ENCODE measurements around the gene CCDC43. TPM values are rescaled to one million over a fixed set of nuclear protein-coding genes. Genes with fewer than 3 reads are reported as not detected.

The CCDC43 gene
- total and polyA plus RNA-seq, 2 of the 8 experiments (the other 6 are each of a cell fraction or from before 2014, with no cell fraction given) = 4.9 to 38.1 TPM

DNA sequence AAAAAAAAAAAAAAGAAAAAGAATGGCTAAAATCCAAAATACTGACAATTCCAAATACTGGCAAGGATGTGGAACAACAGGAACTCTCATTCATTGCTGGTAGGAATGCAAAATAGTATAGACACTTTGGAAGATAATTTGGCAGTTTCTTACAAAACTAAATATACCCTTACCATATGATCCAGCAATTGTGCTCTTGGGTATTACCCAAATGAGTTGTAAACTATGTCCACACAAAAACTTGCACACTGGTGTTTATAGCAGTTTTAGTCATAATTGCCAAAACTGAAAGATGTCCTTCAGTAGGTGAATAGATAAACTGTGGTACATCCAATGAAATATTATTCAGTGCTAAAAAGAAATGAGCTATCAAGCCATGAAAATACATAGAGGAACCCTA, 41.8 kb downstream of the CCDC43 start (continued):
- TF ChIP-seq, protein P1, sequence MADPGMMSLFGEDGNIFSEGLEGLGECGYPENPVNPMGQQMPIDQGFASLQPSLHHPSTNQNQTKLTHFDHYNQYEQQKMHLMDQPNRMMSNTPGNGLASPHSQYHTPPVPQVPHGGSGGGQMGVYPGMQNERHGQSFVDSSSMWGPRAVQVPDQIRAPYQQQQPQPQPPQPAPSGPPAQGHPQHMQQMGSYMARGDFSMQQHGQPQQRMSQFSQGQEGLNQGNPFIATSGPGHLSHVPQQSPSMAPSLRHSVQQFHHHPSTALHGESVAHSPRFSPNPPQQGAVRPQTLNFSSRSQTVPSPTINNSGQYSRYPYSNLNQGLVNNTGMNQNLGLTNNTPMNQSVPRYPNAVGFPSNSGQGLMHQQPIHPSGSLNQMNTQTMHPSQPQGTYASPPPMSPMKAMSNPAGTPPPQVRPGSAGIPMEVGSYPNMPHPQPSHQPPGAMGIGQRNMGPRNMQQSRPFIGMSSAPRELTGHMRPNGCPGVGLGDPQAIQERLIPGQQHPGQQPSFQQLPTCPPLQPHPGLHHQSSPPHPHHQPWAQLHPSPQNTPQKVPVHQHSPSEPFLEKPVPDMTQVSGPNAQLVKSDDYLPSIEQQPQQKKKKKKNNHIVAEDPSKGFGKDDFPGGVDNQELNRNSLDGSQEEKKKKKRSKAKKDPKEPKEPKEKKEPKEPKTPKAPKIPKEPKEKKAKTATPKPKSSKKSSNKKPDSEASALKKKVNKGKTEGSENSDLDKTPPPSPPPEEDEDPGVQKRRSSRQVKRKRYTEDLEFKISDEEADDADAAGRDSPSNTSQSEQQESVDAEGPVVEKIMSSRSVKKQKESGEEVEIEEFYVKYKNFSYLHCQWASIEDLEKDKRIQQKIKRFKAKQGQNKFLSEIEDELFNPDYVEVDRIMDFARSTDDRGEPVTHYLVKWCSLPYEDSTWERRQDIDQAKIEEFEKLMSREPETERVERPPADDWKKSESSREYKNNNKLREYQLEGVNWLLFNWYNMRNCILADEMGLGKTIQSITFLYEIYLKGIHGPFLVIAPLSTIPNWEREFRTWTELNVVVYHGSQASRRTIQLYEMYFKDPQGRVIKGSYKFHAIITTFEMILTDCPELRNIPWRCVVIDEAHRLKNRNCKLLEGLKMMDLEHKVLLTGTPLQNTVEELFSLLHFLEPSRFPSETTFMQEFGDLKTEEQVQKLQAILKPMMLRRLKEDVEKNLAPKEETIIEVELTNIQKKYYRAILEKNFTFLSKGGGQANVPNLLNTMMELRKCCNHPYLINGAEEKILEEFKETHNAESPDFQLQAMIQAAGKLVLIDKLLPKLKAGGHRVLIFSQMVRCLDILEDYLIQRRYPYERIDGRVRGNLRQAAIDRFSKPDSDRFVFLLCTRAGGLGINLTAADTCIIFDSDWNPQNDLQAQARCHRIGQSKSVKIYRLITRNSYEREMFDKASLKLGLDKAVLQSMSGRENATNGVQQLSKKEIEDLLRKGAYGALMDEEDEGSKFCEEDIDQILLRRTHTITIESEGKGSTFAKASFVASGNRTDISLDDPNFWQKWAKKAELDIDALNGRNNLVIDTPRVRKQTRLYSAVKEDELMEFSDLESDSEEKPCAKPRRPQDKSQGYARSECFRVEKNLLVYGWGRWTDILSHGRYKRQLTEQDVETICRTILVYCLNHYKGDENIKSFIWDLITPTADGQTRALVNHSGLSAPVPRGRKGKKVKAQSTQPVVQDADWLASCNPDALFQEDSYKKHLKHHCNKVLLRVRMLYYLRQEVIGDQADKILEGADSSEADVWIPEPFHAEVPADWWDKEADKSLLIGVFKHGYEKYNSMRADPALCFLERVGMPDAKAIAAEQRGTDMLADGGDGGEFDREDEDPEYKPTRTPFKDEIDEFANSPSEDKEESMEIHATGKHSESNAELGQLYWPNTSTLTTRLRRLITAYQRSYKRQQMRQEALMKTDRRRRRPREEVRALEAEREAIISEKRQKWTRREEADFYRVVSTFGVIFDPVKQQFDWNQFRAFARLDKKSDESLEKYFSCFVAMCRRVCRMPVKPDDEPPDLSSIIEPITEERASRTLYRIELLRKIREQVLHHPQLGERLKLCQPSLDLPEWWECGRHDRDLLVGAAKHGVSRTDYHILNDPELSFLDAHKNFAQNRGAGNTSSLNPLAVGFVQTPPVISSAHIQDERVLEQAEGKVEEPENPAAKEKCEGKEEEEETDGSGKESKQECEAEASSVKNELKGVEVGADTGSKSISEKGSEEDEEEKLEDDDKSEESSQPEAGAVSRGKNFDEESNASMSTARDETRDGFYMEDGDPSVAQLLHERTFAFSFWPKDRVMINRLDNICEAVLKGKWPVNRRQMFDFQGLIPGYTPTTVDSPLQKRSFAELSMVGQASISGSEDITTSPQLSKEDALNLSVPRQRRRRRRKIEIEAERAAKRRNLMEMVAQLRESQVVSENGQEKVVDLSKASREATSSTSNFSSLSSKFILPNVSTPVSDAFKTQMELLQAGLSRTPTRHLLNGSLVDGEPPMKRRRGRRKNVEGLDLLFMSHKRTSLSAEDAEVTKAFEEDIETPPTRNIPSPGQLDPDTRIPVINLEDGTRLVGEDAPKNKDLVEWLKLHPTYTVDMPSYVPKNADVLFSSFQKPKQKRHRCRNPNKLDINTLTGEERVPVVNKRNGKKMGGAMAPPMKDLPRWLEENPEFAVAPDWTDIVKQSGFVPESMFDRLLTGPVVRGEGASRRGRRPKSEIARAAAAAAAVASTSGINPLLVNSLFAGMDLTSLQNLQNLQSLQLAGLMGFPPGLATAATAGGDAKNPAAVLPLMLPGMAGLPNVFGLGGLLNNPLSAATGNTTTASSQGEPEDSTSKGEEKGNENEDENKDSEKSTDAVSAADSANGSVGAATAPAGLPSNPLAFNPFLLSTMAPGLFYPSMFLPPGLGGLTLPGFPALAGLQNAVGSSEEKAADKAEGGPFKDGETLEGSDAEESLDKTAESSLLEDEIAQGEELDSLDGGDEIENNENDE (IDR thresholded peaks at IDR 0.05; ENCODE audit: insufficient replicate concordance, low read length) = no peak
- no peak for TF ChIP-seq POU5F1 (IDR thresholded peaks at IDR 0.05; ENCODE audit: low read depth, low read length)
- TF ChIP-seq CHD1 (IDR thresholded peaks at IDR 0.05; ENCODE audit: low read depth, low read length) = no peak
- no peak for TF ChIP-seq RXRA (IDR thresholded peaks at IDR 0.05; ENCODE audit: insufficient read depth, low read depth, low read length)
- no peak for TF ChIP-seq RBBP5 (IDR thresholded peaks at IDR 0.05; ENCODE audit: borderline replicate concordance, low read depth, low read length)
- no peak for TF ChIP-seq KDM4A (IDR thresholded peaks at IDR 0.05; ENCODE audit: low read depth, low read length, severe bottlenecking)
- TF ChIP-seq SIN3A (conservative IDR thresholded peaks at IDR 0.05 in 1 of 2, IDR thresholded peaks at IDR 0.05 in 1 of 2; ENCODE audit: low read depth in 1 of 2, low read length in 2 of 2) = no peak
- no peak for TF ChIP-seq SAP30 (IDR thresholded peaks at IDR 0.05; ENCODE audit: insufficient read depth, insufficient replicate concordance, low read length)
- TF ChIP-seq BACH1 (IDR thresholded peaks at IDR 0.05; ENCODE audit: low read length) = no peak
- TF ChIP-seq SRF (IDR thresholded peaks at IDR 0.05; ENCODE audit: low read depth, low read length) = no peak
- no peak for TF ChIP-seq YY1 (IDR thresholded peaks at IDR 0.05; ENCODE audit: low read depth, low read length)
- TF ChIP-seq CEBPB (IDR thresholded peaks at IDR 0.05; ENCODE audit: low read depth, low read length) = no peak
- no peak for TF ChIP-seq TAF1 (IDR thresholded peaks at IDR 0.05; ENCODE audit: low read depth, low read length)
